Small intestine (tissue), 7 donors: ENCODE measurements around the gene CAPN11. TPM values are rescaled to one million over a fixed set of nuclear protein-coding genes. Genes with fewer than 3 reads are reported as not detected.
A peak's percentile ranks its signal among the peaks of the same experiment; 100 is the strongest.
"Not testable (repeated sequence)": the region's sequence is repeated elsewhere in the genome, so short reads cannot be mapped to it uniquely, and the experiment has no call there.

Experiments
- DNase-seq, 2 donors: peaks; one replicate each; pipeline versions ENCODE4 v3.0.0 to v3.0.0-alpha.2; 2013
- FAIRE-seq: peaks from 2 replicates; lab custom pipeline; 2012; peaks lifted over from hg19 to GRCh38; lab: Jason Lieb, UNC
- H3K27ac ChIP-seq, 3 donors: one replicate each; pipeline ENCODE4 v1.5.1; 2013; ENCODE audit warnings: low read length in 2 of 3, mild to moderate bottlenecking in 2 of 3, control low read depth in 1 of 3, inconsistent platforms in 1 of 3, low read depth in 1 of 3, moderate library complexity in 1 of 3
- H3K27me3 ChIP-seq, 3 donors: one replicate each; pipeline ENCODE4 v1.6.1; 2013; ENCODE audit warnings: low read length in 3 of 3, inconsistent platforms in 1 of 3; ENCODE audit not compliant: control insufficient read depth in 3 of 3, insufficient read depth in 3 of 3
- H3K36me3 ChIP-seq, 3 donors: one replicate each; pipeline ENCODE4 v1.6.1; 2013; ENCODE audit warnings: low read length in 3 of 3, inconsistent platforms in 1 of 3, low read depth in 1 of 3, mild to moderate bottlenecking in 1 of 3, moderate library complexity in 1 of 3; ENCODE audit not compliant: control insufficient read depth in 3 of 3, insufficient read depth in 2 of 3
- H3K4me1 ChIP-seq, 3 donors: one replicate each; pipeline ENCODE4 v1.6.1; 2013; ENCODE audit warnings: low read length in 2 of 3, inconsistent platforms in 1 of 3, low read depth in 1 of 3, mild to moderate bottlenecking in 1 of 3, moderate library complexity in 1 of 3; ENCODE audit not compliant: control insufficient read depth in 3 of 3, insufficient read depth in 2 of 3
- H3K4me3 ChIP-seq, 3 donors: one replicate each; pipeline ENCODE4 v1.5.1; 2013; ENCODE audit warnings: low read length in 3 of 3, control low read depth in 1 of 3, inconsistent platforms in 1 of 3, low read depth in 1 of 3, mild to moderate bottlenecking in 1 of 3, moderate library complexity in 1 of 3
- H3K9me3 ChIP-seq, 2 donors: one replicate each; pipeline ENCODE4 v1.6.1; 2013; ENCODE audit warnings: low read depth in 1 of 2, low read length in 1 of 2; ENCODE audit not compliant: control insufficient read depth in 2 of 2, insufficient read depth in 1 of 2
- WGBS, 3 donors: extraction: QIAGEN DNeasy Blood & Tissue Kit; methylation state at CpG; one replicate each; pipeline ENCODE4 v1.1.7; 2013; 5-methylcytosine and 5-hydroxymethylcytosine counted together
- polyA plus RNA-seq, 4 donors: library from polyadenylated mRNA; stranded (reverse) in 3 of 4; unstranded in 1 of 4; fragments of 200-250 nt in 3 of 4; fragments of 120-200 nt in 1 of 4; gene quantifications; one replicate each; pipeline versions ENCODE4 v1.2.1 to v1.2.3, GENCODE V29; 2013
- donor health status: healthy with polysubstance abuse.
- donor health status: control.
- donor health status: control.
- donor health status: Bipolar disorder and iron deficiency.
- donor health status: healthy.

Gene CAPN11
- polyA plus RNA-seq, 4 donors, result 0.18 TPM; not detected in 3

DNA sequence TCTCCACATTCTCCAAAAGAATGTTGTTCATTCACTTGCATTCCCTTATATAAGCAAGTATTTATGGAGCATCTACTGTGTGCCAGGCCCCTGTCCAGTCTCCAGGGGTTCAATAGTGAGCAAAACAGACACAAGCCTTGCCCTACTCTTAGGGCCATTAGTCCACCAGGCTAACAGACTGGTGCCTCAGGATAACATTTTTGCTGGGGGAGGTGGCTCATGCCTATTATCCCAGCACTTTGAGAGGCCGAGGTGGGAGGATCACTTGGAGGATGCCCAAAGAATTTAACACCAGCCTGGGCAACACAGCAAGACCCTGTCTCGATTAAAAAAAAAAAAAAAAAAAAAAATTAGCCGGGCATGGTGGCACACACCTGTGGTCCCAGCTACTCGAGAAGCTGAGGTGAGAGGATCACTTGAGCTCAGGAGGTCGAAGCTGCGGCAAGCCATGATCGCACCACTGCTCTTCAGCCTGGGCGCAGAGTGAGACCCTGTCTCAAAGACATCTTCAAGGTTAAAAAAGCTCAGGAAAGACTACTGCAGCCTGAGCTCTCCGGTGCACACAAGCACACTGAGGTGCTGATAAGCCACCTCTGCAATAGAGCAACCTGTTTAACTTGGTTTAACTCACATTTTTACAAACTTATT, 19.9 kb downstream of the CAPN11 start:
- DNase-seq, result no peak
- 78 to 89% (median 79%) methylated on average over 7 to 9 of the region's 9 CpGs for WGBS, 3 donors
- H3K27me3 ChIP-seq, result no peaks in the 10 kb centered on the region
- no peaks in the 10 kb centered on the region for H3K4me1 ChIP-seq
- FAIRE-seq, result no peak
- H3K9me3 ChIP-seq, result no peaks in the 10 kb centered on the region
- no peak overlapping the region for H3K4me3 ChIP-seq
- H3K36me3 ChIP-seq, result no peaks in the 10 kb centered on the region
- H3K27ac ChIP-seq, result peak overlapping the region in 1 of 3 donors; percentile 46

DNA sequence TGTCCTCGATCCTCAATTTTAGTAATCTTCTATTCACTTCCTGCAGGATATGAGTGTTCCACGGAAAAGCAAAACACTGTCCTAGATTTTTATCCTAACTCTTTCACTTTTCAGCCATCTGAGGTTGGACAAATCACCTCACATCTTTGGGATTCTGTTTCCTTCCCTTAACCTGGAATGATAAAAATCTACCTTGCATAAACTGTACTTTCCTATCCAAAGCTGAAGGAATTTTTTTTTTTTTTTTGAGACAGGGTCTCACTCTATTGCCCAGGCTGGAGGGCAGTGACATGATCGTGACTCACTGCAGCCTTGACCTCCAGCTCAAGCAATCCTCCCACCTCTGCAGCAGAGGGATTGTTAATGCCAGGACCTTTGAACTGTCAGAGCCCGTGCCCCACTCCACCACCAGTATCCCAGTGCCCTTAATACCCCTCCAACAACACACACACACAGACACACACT, 20.5 kb downstream of the CAPN11 start:
- H3K4me1 ChIP-seq, result no peaks in the 10 kb centered on the region
- no peaks in the 10 kb centered on the region for H3K27me3 ChIP-seq
- no peak overlapping the region for H3K27ac ChIP-seq
- FAIRE-seq, result no peak
- WGBS, 3 donors, result 25 to 51% (median 39%) methylated on average over 4 of the region's 4 CpGs
- no peaks in the 10 kb centered on the region for H3K9me3 ChIP-seq
- no peak overlapping the region for H3K4me3 ChIP-seq
- no peak for DNase-seq
- H3K36me3 ChIP-seq, result no peaks in the 10 kb centered on the region

DNA sequence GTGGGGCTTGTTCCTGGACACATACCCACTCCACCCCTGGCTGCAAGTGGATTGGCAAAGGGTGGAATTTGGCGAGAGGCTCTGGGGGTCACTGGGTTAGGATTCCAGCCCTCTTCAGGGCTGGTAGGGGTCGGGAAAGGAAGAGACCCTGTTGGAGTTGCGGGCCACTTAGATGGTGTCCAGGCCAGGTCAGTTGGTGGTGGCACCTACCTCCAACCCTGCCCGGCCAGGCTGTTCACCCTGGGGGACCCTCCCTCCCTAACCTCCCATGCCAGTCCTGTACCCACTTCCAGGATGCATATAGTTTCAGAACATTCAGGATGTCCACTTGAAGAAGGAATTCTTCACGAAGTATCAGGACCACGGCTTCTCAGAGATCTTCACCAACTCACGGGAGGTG, 21.0 kb downstream of the CAPN11 start:
- H3K9me3 ChIP-seq, result no peaks in the 10 kb centered on the region
- peaks cover 0 to 2% (median 0%) of the 10 kb centered on the region in 3 donors for H3K4me1 ChIP-seq
- WGBS, 3 donors, result 90 to 94% (median 91%) methylated on average over 7 of the region's 7 CpGs
- H3K27me3 ChIP-seq, result no peaks in the 10 kb centered on the region
- FAIRE-seq (no peak), DNase-seq (no peak)
- H3K36me3 ChIP-seq, result no peaks in the 10 kb centered on the region
- H3K4me3 ChIP-seq, result no peak overlapping the region
- H3K27ac ChIP-seq, result no peak overlapping the region

DNA sequence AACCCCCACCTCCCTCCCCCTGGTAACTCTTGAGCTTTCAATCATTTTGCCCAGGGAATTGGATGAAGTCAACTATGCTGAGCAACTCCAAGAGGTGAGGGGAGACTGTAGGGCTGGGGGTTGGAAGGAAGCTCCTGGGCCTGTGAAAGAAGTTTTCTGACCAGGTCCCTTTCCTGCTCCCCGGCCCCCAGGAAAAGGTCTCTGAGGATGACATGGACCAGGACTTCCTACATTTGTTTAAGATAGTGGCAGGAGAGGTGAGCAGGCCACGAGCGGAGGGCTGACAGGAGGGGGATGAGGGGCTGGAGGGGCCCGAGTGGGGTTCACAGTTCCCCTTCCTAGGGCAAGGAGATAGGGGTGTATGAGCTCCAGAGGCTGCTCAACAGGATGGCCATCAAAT, 21.8 kb downstream of the CAPN11 start:
- DNase-seq (no peak), FAIRE-seq (no peak)
- no peak overlapping the region for H3K4me3 ChIP-seq
- no peaks in the 10 kb centered on the region for H3K27me3 ChIP-seq
- no peaks in the 10 kb centered on the region for H3K36me3 ChIP-seq
- no peak overlapping the region for H3K27ac ChIP-seq
- WGBS, 3 donors, result 88 to 91% (median 90%) methylated on average over 4 of the region's 4 CpGs
- H3K4me1 ChIP-seq, result peaks cover 0 to 3% (median 0%) of the 10 kb centered on the region in 3 donors
- no peaks in the 10 kb centered on the region for H3K9me3 ChIP-seq

DNA sequence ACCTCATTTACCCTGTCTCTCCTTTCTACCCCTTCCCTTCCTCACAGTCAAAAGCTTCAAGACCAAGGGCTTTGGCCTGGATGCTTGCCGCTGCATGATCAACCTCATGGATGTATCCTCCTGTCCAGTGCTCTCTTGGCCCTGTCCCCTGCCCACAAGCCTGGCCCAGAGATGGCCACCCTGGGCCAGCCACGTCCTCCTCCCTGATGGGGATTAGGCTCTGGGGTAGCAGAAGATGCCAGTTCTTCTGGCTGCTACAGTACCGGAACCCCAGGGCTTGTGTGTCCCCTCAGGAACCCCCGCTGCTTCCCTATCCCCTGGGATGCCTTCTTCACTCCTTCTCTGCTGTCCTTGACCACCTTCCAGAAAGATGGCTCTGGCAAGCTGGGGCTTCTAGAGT, 22.3 kb downstream of the CAPN11 start:
- Histone ChIP-seq H3K9me3 (no peaks in the 10 kb centered on the region), H3K4me3 (no peak overlapping the region), H3K27me3 (no peaks in the 10 kb centered on the region), H3K27ac (no peak overlapping the region), H3K36me3 (no peaks in the 10 kb centered on the region), H3K4me1 (peaks cover 0 to 3% (median 0%) of the 10 kb centered on the region in 3 donors)
- no peak for FAIRE-seq
- no peak for DNase-seq
- 88 to 90% (median 90%) methylated on average over 4 of the region's 4 CpGs for WGBS, 3 donors

DNA sequence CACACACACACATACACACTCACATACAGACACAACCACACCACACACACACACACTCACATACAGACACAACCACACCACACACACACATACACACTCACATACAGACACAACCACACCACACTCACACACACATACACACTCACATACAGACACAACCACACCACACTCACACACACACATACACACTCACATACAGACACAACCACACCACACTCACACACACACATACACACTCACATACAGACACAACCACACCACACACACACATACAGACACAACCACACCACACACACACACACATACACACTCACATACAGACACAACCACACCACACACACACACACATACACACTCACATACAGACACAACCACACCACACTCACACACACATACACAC, 23.2 kb downstream of the CAPN11 start:
- not testable (repeated sequence) for H3K27ac ChIP-seq, DNase-seq, H3K4me1 ChIP-seq, H3K4me3 ChIP-seq, H3K36me3 ChIP-seq, H3K27me3 ChIP-seq, H3K9me3 ChIP-seq, FAIRE-seq

DNA sequence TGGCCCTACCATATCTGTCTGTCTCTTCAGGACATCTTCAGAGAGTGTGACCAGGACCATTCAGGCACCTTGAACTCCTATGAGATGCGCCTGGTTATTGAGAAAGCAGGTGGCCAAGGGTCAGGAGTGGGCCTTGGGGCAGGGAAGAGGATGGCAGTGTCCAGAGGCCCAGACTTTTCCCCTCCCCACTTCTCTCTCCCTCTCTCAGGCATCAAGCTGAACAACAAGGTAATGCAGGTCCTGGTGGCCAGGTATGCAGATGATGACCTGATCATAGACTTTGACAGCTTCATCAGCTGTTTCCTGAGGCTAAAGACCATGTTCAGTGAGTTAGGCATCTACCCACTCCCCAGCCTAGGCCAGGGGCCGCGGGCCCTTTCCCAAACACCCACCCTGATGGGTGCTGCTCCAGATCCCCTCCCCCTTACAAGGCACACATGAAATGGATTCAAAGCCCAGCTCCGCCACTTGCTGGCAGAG, 24.3 kb downstream of the CAPN11 start:
- no peak for DNase-seq

DNA sequence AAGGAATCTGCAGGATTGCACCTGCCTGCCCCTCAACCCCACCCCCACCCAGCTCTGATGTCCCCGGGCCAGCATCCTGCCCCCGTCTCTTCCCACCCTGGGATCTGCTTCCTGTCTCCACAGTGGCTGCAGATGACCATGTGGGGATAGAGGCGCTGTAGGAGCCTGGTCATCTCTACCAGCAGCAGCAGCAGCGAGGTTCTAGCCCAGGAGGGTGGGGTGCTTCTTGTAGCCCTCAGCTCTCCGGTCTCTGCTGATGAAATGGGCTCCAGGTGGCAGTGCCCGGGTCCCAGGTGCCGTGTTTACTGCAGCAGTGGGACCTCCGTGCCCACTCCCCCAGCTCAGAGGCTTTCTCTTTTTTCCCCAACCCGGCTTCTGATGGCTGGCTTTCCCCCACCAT, 25.2 kb downstream of the CAPN11 start:
- no peaks in the 10 kb centered on the region for H3K36me3 ChIP-seq
- FAIRE-seq, result no peak
- H3K27ac ChIP-seq, result no peak overlapping the region
- peaks cover 0 to 3% (median 0%) of the 10 kb centered on the region in 3 donors for H3K4me1 ChIP-seq
- H3K4me3 ChIP-seq, result no peak overlapping the region
- 75 to 82% (median 81%) methylated on average over 9 of the region's 9 CpGs for WGBS, 3 donors
- no peak for DNase-seq
- H3K27me3 ChIP-seq, result no peaks in the 10 kb centered on the region
- no peaks in the 10 kb centered on the region for H3K9me3 ChIP-seq

More for the DNA sequence above, 24.3 kb downstream of the CAPN11 start:
- Histone ChIP-seq H3K27me3 (no peaks in the 10 kb centered on the region), H3K27ac (no peak overlapping the region), H3K36me3 (no peaks in the 10 kb centered on the region), H3K9me3 (no peaks in the 10 kb centered on the region), H3K4me3 (no peak overlapping the region), H3K4me1 (peaks cover 0 to 3% (median 0%) of the 10 kb centered on the region in 3 donors)
- FAIRE-seq, result no peak
- WGBS, 3 donors, result 88 to 95% (median 94%) methylated on average over 4 of the region's 4 CpGs

DNA sequence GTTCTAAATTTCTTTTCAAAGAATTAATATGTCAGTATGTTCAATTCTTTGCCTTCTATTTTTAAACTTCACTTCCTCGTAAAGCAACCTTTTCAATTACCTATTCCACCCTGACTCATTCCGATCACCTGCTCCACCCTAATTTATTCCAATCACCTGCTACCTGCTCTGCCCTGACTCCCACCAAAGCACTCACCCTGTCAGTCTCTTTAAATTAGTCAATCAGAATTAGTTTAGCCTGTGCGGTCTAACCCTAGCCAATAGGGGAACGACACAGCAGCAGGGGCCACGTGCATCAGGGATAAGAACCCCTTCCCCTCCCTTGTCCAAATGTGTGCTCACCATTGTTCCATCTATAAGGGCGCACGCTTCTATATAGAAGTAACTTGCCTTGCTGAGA, 26.7 kb downstream of the CAPN11 start:
- H3K27me3 ChIP-seq, H3K4me3 ChIP-seq, H3K27ac ChIP-seq, H3K4me1 ChIP-seq, H3K36me3 ChIP-seq, H3K9me3 ChIP-seq, FAIRE-seq: not testable (repeated sequence)
- WGBS, 3 donors, result 41 to 65% (median 48%) methylated on average over 7 of the region's 7 CpGs
- DNase-seq, result peak; percentile 26 to 53
